Measurements from ENCODE around the gene ATP1B1.

DNA sequence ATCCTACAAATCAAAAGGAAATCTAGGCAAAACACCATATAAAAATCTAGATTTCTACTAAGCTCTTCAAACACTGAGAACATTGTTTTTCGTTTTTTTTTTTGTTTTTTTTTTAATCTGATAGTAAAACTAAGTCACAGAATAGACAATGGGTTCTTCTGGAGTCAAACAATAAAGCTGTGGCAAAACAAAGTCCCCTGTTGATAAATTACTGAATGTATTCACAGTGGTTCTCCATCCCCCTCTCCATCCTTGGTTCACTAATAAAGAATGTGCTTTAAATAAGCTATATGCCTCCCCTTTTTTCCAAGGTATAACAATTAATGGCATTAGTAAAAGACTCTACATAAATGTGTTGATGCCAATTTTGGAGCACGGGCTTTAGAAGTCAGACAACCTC lies 16.7 kb upstream of the ATP1B1 start:
- TF ChIP-seq, protein P1, sequence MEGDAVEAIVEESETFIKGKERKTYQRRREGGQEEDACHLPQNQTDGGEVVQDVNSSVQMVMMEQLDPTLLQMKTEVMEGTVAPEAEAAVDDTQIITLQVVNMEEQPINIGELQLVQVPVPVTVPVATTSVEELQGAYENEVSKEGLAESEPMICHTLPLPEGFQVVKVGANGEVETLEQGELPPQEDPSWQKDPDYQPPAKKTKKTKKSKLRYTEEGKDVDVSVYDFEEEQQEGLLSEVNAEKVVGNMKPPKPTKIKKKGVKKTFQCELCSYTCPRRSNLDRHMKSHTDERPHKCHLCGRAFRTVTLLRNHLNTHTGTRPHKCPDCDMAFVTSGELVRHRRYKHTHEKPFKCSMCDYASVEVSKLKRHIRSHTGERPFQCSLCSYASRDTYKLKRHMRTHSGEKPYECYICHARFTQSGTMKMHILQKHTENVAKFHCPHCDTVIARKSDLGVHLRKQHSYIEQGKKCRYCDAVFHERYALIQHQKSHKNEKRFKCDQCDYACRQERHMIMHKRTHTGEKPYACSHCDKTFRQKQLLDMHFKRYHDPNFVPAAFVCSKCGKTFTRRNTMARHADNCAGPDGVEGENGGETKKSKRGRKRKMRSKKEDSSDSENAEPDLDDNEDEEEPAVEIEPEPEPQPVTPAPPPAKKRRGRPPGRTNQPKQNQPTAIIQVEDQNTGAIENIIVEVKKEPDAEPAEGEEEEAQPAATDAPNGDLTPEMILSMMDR (optimal IDR thresholded peaks at IDR 0.05 in 1 of 3, IDR thresholded peaks at IDR 0.05 in 1 of 3, conservative IDR thresholded peaks at IDR 0.05 in 1 of 3; ENCODE audit: extremely low read depth in 1 of 3, insufficient read depth in 2 of 3, low read length in 3 of 3) = no peak
- no peak for TF ChIP-seq EZH2 (IDR thresholded peaks at IDR 0.05; ENCODE audit: low read length)
